Ovary (tissue), 9 donors: ENCODE results near the gene CTDP1. TPM values are rescaled to one million over a fixed set of nuclear protein-coding genes. Genes with fewer than 3 reads are reported as not detected.
A peak's percentile ranks its signal among the peaks of the same experiment; 100 is the strongest.

Experiments used
- DNase-seq, 5 donors: peaks; one replicate each; pipeline ENCODE4 v3.0.0-alpha.2; 2019 to 2020
- H3K27ac ChIP-seq, 2 donors: fragments of 200-600 bp; one replicate each; pipeline versions ENCODE4 v1.5.1 to v1.8.0; 2019 to 2022
- H3K27me3 ChIP-seq: fragments of 200-600 bp; one replicate; pipeline ENCODE4 v1.8.0; 2022
- H3K36me3 ChIP-seq: fragments of 200-600 bp; sonication (generic); one replicate; pipeline ENCODE4 v1.5.1; 2019
- H3K4me1 ChIP-seq: one replicate; pipeline ENCODE4 v1.8.1; 2013; ENCODE audit warnings: mild to moderate bottlenecking, moderate library complexity; ENCODE audit not compliant: insufficient read depth
- H3K4me3 ChIP-seq: fragments of 200-600 bp; sonication (generic); one replicate; pipeline ENCODE4 v1.5.1; 2017
- H3K9me3 ChIP-seq, 2 donors: fragments of 200-600 bp in 1 of 2; sonication (generic) in 1 of 2; one replicate each; pipeline versions ENCODE4 v1.5.1 to v1.8.1; 2013 to 2019; ENCODE audit warnings: mild to moderate bottlenecking in 1 of 2, moderate library complexity in 1 of 2
- CTCF ChIP-seq, 3 donors: fragments of 450-650 bp in 2 of 3; fragments of 200-600 bp in 1 of 3; IDR thresholded peaks; one replicate each; pipeline versions ENCODE4 v1.5.1 to v1.8.0; 2016 to 2022; ENCODE audit warnings: antibody characterized with exemption in 3 of 3, mild to moderate bottlenecking in 1 of 3
- EP300 ChIP-seq: sonication (generic); formaldehyde crosslinking; IDR thresholded peaks from one replicate; pipeline ENCODE4 v1.6.1; 2017; ENCODE audit warnings: antibody characterized with exemption
- POLR2A ChIP-seq: fragments of 450-650 bp; IDR thresholded peaks from one replicate; pipeline ENCODE4 v1.6.1; 2017; ENCODE audit warnings: antibody characterized with exemption, mild to moderate bottlenecking, moderate library complexity
- WGBS, 3 donors: extraction: QIAGEN DNeasy Blood & Tissue Kit in 1 of 3; methylation state at CpG; one replicate each; pipeline versions ENCODE4 v1.1.5 to v1.1.7; 2013 to 2017; 5-methylcytosine and 5-hydroxymethylcytosine counted together
- intact Hi-C, 4 donors: fragments of 100-400 bp; cut with DNase I; formaldehyde crosslinking; loops; one replicate each; pipeline versions ENCODE4 v1.11.0 to v1.15.1; 2022 to 2023
- polyA plus RNA-seq, 2 donors: library from polyadenylated mRNA; stranded (reverse); fragments of 200-250 nt in 1 of 2; fragments of 350-450 nt in 1 of 2; fragmentation: Illumina TruSeq in 1 of 2; extraction: RNeasy Lipid Tissue Mini Kit (QIAGEN cat#74804) in 1 of 2; gene quantifications; one replicate each; pipeline ENCODE4 v1.2.3, GENCODE V29; 2013 to 2014
- total RNA-seq, 7 donors: library from RNA; depleted of rRNA in 2 of 7; stranded (reverse); fragments of >200 nt in 2 of 7; fragmentation: NEBNext Ultra II Directional in 3 of 7; extraction: Animal tissue kit (Norgen Biotek cat#: 25700) in 3 of 7; gene quantifications; one replicate each; pipeline versions ENCODE4 v1.1.0 to v1.2.4, GENCODE V29; 2016 to 2023
- donor health status: DM: no; HTN: no; CAD: no; lungs with moderate emphysema.
- donor health status: DM: no; HTN: no; CAD: no.
- donor health status: Bipolar disorder and iron deficiency.
- donor health status: DM: yes; HTN: yes; CAD: no.
- donor health status: DM: no; HTN: no; CAD: no.
- donor health status: DM: yes; HTN: yes; CAD: no.

CTDP1 gene
- total and polyA plus RNA-seq, 9 donors, result 2.5 to 15.2 (median 11.2) TPM

- intact Hi-C loops, result loop anchor here (2.0 to 10.0 kb wide), 5 partner anchors 115 to 263 kb away; no protein-coding TSS in a partner anchor
These were observed 37.7 kb upstream of the CTDP1 start for GRCh38 chr18:79641722-79642497.

DNA sequence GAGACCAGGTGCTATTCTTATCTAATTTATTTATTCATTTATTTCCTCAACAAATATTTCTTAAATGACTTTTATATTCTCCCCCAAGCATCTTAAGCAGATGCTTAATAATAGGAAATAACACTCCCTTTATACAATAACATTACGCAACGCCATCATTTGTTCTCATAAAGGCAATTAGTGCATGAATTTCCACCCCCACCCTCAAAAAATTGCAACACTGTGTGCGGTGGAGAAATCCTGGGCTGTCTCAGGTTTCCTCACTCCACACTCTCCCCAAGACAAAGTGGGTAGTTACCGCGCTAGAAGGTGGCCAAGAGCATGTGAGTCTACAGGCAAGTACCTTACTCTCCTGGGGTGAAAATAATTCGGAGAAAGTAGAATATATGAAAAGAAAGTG, 37.0 kb upstream of the CTDP1 start:
- WGBS, 3 donors, result 80 to 85% (median 82%) methylated on average over 6 of the region's 6 CpGs
- no peaks in the 10 kb centered on the region for H3K4me1 ChIP-seq
- no peaks in the 10 kb centered on the region for H3K9me3 ChIP-seq
- H3K27ac ChIP-seq, result no peak overlapping the region
- no peaks in the 10 kb centered on the region for H3K27me3 ChIP-seq
- no peaks in the 10 kb centered on the region for H3K36me3 ChIP-seq
- TF ChIP-seq EP300, result no peak
- TF ChIP-seq POLR2A, result no peak
- TF ChIP-seq CTCF (IDR thresholded peaks at IDR 0.05), result no peak
- intact Hi-C loops, result loop anchor here (5.0 to 10.0 kb wide), 3 partner anchors 115 to 260 kb away; no protein-coding TSS in a partner anchor
- no peak for DNase-seq
- H3K4me3 ChIP-seq, result no peak overlapping the region

More at GRCh38 chr18:79641722-79642497, 37.7 kb upstream of the CTDP1 start:
- Histone ChIP-seq H3K4me1 (no peaks in the 10 kb centered on the region), H3K27ac (no peak overlapping the region), H3K9me3 (no peaks in the 10 kb centered on the region), H3K4me3 (no peak overlapping the region), H3K36me3 (no peaks in the 10 kb centered on the region), H3K27me3 (no peaks in the 10 kb centered on the region)
- no peak for DNase-seq
- TF ChIP-seq EP300, result no peak
- TF ChIP-seq CTCF (IDR thresholded peaks at IDR 0.05), result no peak
- TF ChIP-seq POLR2A, result no peak
- 83 to 86% (median 86%) methylated on average over 30 to 33 of the region's 33 CpGs for WGBS, 3 donors

- intact Hi-C loops, result loop anchor here (5.0 to 10.0 kb wide), 3 partner anchors 116 to 261 kb away; no protein-coding TSS in a partner anchor
- no peak overlapping the region for H3K4me3 ChIP-seq
- no peaks in the 10 kb centered on the region for H3K4me1 ChIP-seq
- DNase-seq, result no peak
- no peaks in the 10 kb centered on the region for H3K9me3 ChIP-seq
- WGBS, 3 donors, result 76 to 81% (median 77%) methylated on average over 27 of the region's 27 CpGs
- TF ChIP-seq EP300 (no peak), POLR2A (no peak), CTCF (IDR thresholded peaks at IDR 0.05) (no peak)
- H3K36me3 ChIP-seq, result no peaks in the 10 kb centered on the region
- H3K27ac ChIP-seq, result no peak overlapping the region
- H3K27me3 ChIP-seq, result no peaks in the 10 kb centered on the region
These were observed 36.3 kb upstream of the CTDP1 start for GRCh38 chr18:79643054-79643984.

DNA sequence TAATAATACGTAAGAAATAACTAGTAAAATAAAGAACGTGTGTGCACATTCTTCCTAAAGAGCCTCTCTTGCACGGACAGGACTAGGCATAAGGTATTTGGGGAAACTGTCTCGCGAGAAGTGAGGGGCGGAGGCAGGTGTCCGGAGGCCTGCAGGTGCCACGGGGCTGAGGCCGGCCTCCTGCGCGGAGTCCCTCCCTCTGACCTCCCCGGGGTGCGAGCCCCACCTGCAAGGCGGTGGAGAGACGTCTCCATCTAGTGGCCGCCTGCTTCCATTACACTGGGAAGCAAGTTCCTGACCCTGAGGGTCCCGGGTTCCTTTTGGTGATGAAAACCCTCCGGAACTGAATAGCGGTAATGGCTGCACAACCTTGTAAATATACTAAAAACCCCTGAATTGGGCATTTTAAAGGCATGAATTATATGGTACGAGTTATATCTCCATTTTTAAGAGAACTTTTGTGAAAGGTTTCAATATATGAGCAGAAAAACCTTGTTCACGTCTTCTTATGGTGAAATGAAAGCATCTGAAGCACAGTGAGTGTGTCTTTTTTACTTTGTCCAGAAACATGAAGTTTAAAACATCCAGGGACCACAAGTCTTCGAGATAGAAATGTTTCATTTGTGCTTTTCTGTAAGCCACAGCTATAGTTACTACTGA, 35.5 kb upstream of the CTDP1 start:
- Histone ChIP-seq H3K4me3 (no peak overlapping the region), H3K4me1 (no peaks in the 10 kb centered on the region), H3K27ac (no peak overlapping the region), H3K27me3 (no peaks in the 10 kb centered on the region), H3K9me3 (no peaks in the 10 kb centered on the region), H3K36me3 (no peaks in the 10 kb centered on the region)
- intact Hi-C loops, result loop anchor here (5.0 to 10.0 kb wide), 3 partner anchors 117 to 262 kb away; no protein-coding TSS in a partner anchor
- WGBS, 3 donors, result 6 to 8% (median 7%) methylated on average over 22 of the region's 22 CpGs
- peak; percentile 54 to 77 (median 73) for DNase-seq
- TF ChIP-seq EP300 (no peak), POLR2A (peak; percentile 19), CTCF (IDR thresholded peaks at IDR 0.05) (peak; percentile 88 to 90 (median 89))
